GM21528 (cell line): ENCODE results near the gene ZNF496.
"Not testable (repeated sequence)": the region's sequence is repeated elsewhere in the genome, so short reads cannot be mapped to it uniquely, and the experiment has no call there.

Experiments
- ATAC-seq: cut with Tn5 transposase; IDR thresholded peaks from one replicate; pipeline ENCODE4 v1.9.1; 2021; ENCODE audit warnings: mild to moderate bottlenecking, moderate library complexity; ENCODE audit not compliant: unreplicated experiment, low FRiP score

ZNF496 gene

DNA sequence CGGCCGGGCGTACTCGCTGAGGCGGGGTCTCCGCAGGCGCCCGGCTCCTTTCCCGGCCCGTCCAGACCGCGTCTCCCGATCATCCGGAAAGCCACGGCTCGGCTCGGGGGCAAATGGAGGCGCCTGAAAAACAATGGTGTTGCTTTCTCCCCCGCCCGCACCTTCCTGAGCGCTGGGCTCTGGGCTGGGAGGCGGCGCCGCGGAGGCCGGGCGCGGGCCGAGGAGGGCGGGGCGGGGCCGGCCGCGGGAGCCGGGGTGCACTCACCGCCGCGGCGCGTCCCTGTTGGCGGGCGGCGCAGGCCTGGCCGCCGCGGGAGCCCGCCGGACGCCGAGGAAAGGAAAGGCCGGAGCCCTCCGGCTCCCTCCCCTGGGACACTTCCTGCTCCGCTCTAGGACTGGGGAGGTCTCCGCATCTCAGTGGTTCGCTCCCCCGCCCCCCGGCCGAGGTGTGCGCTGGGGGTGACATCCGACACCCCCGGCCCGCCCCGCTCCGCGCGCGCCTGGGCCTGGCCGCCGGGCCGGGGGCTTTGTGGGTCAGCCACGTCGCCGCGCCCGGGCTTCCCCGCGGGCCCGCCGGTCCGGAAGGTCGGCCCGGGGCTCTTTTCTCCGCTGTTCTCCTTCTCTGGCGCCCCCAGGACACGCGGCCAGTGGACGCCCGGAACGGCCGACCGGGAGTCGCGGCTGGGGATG, at the start of gene ZNF496:
Gene ZNF496 (minus strand): TSS at position 343 of the 690 bp plus-strand sequence. CDS start 2,289 bp downstream, outside the sequence.
- ATAC-seq: peak; percentile 73

DNA sequence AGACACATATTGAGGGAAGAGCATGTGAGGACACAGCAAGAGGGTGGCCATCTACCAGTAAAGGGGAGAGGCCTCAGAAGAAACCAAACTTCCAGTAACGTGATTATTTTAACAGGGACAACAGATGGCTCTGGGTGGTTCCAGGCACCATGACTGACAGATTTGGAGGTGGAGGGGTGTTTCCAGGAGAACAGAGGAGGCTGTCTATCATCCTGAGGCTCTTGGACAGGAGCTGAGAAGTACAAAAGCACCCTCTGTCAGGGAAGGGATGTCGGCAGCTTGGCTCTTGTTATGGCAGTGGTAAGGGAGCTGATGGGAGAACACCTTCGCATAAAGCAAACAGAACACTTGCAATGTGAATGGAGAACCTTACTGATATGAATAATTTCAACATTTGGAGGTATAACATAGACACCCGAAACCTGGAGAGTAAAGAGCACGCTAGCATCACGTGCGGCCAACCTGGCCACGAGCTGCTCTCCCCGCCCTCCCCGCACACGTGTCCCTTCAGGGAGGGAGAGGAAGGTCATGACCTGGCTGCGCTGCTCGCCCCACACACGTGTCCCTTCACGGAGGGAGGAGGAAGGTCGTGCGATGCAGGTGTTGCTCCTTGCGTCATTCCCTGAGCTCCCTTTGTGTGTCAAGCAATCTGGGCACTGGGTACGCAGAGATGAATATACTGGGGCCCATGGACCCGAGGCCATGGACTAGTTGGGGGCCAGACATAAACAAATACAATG, 46.8 kb upstream of the ZNF496 start:
- ATAC-seq: no peak

DNA sequence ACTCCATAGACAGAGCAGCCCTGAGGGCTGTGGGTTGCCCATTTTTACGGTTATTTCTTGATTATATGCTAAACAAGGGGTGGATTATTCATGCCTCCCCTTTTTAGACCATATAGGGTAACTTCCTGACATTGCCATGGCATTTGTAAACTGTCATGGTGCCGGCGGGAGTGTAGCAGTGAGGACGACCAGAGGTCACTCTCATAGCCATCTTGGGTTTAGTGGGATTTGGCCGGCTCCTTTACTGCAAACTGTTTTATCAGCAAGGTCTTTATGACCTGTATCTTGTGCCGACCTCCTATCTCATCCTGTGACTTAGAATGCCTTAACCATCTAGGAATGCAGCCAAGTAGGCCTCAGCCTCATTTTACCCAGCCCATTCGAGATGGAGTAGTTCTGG, 46.0 kb upstream of the ZNF496 start:
- ATAC-seq: not testable (repeated sequence)

DNA sequence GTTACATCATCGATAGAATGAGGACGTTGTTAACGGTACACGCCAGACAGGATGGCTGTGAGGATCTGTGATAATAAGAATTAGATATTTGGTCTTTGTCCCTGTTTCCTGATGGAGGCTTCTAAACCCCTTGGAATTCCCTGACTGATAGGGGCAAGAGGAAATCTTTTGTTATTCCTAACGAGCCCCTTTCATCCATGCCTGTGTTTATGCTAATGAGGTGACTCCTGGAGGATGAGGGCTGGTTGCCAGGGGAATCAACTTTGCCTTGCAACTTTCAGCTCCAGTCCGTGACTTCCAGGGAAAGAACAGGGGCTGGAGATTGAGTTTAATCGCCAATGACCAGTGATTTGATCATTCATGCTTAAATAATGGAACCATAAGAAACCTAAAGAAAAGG, 45.0 kb upstream of the ZNF496 start:
- no peak for ATAC-seq

DNA sequence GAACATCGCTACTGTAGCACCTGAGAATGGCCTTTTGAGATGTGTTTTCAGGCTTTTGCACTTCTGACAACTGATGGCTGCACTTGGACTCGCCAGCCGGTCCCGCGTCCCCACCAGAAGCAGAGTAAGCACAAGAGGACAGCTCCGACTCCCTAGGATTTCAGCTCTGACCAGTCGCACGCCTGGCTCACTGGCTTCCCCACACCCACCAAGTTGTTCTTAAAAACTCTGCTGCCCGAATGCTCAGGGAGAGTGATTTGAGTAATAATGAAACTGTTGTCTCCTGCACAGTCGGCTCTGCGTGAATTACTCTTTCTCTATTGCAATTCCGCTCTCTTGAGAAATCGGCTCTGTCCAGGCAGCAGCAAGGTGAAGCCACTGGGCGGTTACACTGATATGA, 44.1 kb upstream of the ZNF496 start:
- ATAC-seq: no peak

DNA sequence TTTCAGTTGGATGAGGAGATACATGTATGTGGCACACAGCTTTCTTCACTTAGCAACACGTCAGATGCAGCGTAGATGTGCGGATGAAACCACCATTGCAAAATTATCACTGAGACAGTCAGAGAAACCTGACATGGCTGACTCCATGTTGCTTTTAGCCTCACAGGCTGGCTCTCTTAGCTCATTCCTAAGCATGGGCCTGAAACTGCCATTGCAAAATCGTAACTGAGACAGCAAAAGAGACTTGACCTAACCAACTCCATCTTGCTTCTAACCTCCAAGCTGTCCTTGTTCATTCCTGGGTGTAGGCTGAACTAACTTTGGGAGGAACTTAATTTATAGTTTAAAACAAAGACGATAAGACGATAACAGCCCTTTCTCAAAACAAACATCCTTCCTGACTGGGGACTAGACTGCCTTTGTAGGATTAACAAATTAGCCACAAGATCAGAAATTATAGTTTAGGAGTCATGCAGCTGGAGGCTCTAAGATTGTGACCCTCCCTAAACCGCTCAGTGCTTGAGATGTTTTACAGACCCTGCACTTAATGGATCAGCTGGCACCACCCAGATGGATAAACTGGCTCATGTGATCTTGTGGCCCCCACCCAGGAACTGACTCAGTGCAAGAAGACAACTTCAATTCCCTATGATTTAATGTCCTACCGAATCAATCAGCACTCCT, 43.1 kb upstream of the ZNF496 start:
- ATAC-seq: not testable (repeated sequence)

DNA sequence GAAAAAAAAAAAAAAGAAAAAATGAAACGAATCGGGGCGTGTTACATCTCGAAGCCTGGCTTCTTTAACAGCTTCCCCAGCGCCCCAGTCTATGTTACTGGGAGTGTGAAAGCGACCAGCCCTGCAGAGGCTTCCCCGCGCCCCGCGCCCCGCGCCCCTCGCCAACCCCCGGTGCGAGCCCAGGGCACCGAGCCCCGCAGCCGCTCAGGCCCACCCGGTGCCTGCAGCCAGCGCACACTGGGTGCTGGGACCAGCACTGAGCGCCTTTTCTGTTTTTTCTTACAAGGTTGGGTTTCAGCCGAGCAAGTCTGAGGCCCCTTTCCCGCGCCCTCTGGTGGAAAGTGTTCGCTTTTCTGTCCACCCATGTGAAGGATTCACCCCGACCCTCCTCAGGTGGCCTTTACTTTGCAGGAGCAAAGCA, 42.1 kb upstream of the ZNF496 start:
- ATAC-seq: no peak

DNA sequence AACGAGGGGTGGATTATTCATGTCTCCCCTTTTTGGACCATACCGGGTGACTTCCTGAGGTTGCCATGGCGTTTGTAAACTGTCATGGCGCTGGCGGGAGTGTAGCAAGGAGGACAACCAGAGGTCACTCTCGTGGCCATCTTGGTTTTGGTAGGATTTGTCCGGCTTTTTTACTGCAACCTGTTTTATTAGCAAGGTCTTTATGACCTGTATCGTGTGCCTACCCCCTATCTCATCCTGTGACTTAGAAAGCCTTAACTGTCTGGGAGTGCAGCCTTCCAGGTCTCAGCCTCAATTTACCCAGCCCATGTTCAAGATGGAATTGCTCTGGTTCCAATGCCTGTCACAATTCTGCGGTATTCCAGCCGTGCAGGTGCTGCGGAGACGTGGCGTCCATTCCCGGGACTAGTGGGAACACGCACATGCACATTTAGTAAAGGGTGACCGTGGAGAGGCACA, 40.2 kb upstream of the ZNF496 start:
- ATAC-seq: no peak

DNA sequence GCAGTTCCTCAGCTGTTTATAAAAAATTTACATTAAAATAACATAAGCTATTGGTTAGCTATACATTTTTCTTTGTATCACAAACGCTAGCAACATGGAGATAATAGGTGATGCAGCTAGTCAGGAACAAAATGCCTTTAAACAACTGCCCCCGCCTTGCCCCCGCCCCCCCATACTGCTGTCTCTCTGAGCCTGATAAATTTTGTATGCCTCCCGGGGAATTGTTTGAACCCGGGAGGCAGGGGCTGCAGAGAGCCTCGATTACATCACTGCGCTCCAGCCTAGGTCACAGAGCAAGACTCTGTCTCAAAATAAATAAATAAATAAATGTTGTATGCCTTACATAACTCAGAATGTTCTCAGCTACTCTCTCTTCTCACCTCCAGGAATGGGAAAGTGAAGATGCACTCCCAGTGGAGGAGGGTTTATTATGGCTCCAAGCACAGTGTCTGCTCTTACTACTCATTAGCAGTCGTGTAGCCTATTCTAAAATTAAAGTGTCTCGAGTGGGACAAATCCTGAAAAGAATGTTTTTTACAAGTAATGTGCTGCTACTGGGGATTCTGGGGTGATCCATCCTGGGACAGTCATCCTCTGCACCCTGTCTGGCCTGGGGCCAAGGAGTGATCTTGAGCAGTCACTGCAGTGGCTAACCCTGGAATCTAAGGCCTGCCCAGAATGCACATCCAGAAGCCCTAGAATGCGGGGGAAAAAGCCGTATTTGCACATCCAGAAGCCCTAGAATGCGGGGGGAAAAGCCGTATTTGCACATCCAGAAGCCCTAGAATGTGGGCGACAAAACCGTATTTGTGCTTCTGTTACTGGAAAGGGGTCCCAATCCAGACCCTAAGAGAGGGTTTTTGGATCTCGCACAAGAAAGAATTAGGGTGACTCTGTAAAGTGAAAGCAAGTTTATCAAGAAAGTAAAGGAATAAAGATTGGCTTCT, 39.4 kb upstream of the ZNF496 start:
- ATAC-seq: no peak

DNA sequence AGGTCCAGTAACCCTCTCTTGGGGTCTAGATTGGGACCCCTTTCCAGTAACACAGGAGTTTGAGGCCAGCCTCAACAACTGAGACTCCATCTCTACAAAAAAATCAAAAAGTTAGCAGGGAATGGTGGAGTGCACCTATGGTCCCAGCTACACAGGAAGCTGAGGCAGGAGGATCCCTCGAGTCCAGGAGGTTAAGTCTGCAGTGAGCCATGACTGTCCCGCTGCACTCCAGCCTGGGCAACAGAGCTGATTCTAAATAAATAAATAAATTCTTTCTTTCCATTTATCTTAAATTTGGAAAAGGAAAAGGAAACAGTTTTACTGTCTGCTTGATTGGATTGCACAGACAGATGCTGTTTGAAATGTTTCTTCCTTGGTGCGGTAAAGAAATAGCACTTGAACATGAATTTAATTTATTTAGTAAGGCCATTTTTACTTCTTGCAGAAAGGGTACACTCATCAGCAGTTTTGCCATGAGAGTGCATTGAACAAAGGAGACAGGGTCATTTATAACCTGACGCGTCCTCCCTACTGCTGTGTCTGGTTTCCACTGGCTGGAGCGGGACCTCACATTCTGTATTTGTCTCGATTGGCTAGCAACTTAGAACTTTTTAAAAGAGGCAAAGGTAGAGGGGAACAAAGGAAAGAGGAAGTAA, 37.0 kb upstream of the ZNF496 start:
- no peak for ATAC-seq

DNA sequence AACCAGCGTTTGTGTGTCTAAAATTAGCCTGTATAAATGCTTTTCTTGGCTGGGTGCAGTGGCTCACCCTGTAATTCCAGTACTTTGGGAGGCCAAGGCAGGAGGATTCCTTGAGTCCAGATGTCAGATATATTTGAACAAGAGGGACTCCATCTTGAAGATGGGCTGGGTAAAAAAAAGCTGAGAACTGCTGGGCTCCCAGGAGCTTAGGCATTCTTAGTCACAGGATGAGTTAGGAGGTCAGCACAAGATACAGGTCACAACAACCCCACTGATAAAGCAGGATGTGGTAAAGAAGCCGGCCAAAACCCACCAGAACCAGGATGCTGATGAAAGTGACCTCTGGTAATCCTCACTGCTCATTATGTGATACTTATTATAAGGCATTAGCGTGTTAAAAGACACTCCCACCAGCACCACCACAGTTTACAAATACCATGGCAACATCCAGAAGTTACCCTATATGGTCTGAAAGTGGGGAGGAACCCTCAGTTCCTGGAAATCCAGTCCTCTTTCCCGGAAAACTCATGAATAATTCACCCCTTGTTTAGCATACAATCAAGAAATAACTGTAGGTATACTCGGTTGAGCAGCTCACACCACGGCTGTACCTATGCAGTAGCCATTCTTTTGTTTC, 36.2 kb upstream of the ZNF496 start:
- no peak for ATAC-seq

DNA sequence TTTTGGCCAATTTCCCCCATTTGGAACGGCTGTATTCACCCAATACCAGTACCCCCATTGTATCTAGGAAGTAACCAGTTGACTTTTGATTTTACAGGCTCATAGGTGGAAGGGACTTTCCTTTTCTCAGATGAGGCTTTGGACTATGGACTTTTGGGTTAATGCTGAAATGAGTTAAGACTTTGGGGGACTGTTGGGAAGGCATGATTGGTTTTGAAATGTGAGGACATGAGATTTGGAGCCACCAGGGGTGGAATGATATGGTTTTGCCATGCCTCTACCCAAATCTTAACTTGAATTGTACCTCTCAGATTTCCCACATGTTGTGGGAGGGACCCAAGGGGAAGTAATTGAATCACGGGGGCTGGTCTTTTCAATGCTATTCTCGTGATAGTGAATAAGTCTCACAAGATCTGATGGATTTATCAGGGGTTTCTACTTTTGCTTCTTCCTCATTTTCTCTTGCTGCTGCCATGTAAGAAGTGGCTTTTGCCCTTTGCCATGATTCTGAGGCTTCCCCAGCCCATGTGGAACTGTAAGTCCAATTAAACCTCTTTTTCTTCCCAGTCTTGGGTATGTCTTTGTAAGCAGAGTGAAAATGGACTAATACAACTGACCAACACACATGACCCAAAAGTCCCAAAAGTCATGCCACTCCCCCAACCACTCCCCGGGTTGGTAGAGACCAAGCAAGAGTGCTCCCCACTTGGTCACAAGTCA, 35.4 kb upstream of the ZNF496 start:
- no peak for ATAC-seq

DNA sequence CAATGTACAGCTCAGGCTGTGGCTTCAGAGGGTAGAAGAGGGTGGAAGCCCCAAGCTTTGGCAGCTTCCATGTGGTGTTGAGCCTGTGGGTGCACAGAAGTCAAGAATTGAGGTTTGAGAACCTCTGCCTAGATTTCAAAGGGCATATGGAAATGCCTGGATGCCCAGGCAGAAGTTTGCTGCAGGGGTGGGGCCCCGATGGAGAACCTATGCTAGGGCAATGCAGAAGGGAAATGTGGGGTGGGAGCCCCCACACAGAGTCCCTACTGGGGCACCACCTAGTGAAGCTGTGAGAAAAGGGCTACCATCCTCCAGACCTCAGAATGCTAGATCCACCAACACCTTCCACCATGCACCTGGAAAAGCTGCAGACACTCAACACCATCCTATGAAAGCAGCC, 34.7 kb upstream of the ZNF496 start:
- not testable (repeated sequence) for ATAC-seq

DNA sequence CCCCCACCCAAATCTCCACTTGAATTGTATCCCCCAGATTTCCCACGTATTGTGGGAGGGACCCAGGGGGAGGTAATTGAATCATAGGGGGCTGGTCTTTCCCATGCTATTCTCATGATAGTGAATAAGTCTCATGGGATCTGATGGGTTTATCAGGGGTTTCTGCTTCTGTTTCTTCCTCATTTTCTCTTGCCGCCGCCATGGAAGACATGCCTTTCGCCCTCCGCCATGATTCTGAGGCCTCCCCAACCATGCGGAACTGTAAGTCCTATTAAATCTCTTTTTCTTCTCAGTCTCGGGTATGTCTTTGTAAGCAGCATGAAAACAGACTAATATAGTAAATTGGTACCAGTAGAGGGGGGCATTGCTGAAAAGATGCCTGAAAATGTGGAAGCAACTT, 33.4 kb upstream of the ZNF496 start:
- ATAC-seq: no peak

DNA sequence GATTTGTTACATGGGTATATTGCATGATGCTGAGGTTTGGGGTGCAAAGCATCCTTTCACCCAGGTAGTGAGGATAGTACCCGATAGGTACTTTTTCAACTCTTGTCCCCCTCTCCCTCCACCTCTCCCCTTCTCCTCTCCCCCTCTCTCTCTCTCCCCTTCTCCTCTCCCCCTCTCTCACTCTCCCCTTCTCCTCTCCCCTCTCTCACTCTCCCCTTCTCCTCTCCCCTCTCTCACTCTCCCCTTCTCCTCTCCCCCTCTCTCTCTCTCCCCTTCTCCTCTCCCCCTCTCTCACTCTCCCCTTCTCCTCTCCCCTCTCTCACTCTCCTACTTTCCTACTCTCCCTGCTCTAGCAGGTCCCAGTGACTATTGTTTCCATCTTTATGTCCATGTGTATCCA, 31.3 kb upstream of the ZNF496 start:
- not testable (repeated sequence) for ATAC-seq

DNA sequence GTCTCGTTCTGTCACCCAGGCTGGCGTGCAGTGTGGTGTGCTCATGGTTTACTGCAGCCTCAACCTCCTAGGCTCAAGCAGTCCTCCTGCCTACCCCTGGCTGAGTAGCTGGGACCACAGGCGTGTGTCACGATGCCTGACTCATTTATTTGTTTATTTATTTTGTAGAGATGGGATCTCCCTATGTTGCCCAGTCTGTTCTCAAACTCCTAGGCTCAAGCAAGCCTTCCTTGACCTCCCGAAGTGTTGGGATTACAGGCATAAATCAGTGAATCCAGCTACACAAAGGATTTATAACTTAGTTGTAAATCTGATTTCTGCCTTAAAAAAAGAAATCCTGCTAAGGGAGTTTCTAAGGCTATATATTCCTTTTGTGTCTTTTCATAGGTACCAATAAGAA, 30.5 kb upstream of the ZNF496 start:
- no peak for ATAC-seq

DNA sequence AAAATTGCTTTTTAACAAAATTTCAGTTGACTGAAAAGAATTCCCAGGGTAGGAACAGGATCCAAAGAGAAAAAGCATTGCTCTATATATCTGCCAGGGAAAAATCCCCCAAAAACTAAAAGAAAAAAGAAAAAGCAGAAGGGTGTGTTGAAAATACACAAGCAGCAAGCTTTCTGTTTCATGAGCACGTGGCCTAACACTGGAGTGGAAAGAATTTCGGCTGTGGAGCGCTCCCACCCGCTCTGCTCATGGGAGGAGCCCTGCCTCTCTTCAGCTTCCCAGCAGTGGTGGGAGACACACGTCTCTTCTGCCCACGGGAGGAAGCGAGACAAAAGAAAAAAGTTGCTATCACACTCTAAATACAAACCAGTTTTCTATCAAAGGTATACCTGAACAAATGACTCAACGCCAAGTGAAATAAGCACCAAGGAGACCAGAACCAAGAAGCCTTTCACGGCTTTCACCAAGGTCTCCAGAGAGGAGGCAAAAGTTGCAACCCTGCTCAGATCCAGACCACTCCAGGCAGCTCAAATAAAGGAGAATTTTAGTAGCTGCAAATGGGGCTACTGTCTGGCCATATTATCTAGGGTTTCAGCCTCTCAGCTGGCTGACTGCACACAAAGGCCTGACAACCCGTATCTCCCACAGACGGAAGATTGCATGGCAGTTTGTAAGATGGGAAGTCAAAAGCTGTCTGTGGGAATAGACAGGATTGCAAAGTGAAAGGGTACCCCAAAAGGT, 29.5 kb upstream of the ZNF496 start:
- ATAC-seq: no peak
